ENCODE results near the gene CACNA1I. TPM values are rescaled to one million over a fixed set of nuclear protein-coding genes. Genes with fewer than 3 reads are reported as not detected.

CACNA1I gene
- polyA plus RNA-seq, 3 donors: 0.04 TPM; not detected in 2

GRCh38 chr22:39534092-39534506 is 36.5 kb upstream of the CACNA1I start:
- no peak for TF ChIP-seq CTCF (IDR thresholded peaks at IDR 0.05)
- H3K9me3 ChIP-seq (replicated peaks in 1 of 2; ENCODE audit: control insufficient read depth in 1 of 2, insufficient read depth in 1 of 2, low read length in 2 of 2): no peaks in the 10 kb centered on the region
- H3K4me3 ChIP-seq (replicated peaks in 1 of 3; ENCODE audit: low read depth in 2 of 3, low read length in 3 of 3): no peak overlapping the region
- no peaks in the 10 kb centered on the region for H3K9me3 Mint-ChIP-seq
- 87% methylated on average over 10 of the region's 12 CpGs for WGBS (ENCODE audit: insufficient coverage)
- H2AFZ ChIP-seq (ENCODE audit: insufficient read depth, low read depth, low read length, poor library complexity, severe bottlenecking): peak overlapping the region; percentile 75
- no peaks in the 10 kb centered on the region for H3K27me3 ChIP-seq (ENCODE audit: control insufficient read depth in 2 of 2, insufficient read depth in 2 of 2, low read length in 2 of 2)
- no peak overlapping the region for H3K27ac ChIP-seq (ENCODE audit: low read depth in 1 of 2, low read length in 2 of 2)
- peaks cover 25% of the 10 kb centered on the region for H4K20me1 ChIP-seq (ENCODE audit: insufficient read depth, low read length)
- intact Hi-C loops (cut with micrococcal nuclease): loop anchor here (2.0 to 10.0 kb wide), 6 partner anchors 42 to 1101 kb away; partner anchors contain the start of genes ADSL (in 1 of the 2), MRTFA (in 1 of the 2) and RPL3 (in 1 of the 2)
- DNase-seq: no peak
- peaks cover 6 to 13% of the 10 kb centered on the region in 2 donors for H3K36me3 ChIP-seq (replicated peaks in 1 of 2; ENCODE audit: control insufficient read depth in 1 of 2, insufficient read depth in 2 of 2, low read length in 2 of 2)
- peak overlapping the region in 1 of 2 donors; percentile 4 for H3K4me3 Mint-ChIP-seq
- peaks cover 13 to 22% of the 10 kb centered on the region in 2 donors for H3K36me3 Mint-ChIP-seq
- no peak overlapping the region for H3K4me2 ChIP-seq (replicated peaks; ENCODE audit: extremely low read depth, low read length, poor library complexity, severe bottlenecking)
- peaks cover 0 to 5% (median 2%) of the 10 kb centered on the region in 3 donors for H3K27me3 Mint-ChIP-seq (ENCODE audit: low read depth in 3 of 3)
- peaks cover 38% of the 10 kb centered on the region for H3K4me1 Mint-ChIP-seq
- H3K4me1 ChIP-seq (ENCODE audit: control insufficient read depth in 1 of 2, insufficient read depth in 2 of 2, low read length in 2 of 2): peaks cover 36 to 45% of the 10 kb centered on the region in 2 donors
- no peak overlapping the region for H3K9ac ChIP-seq (ENCODE audit: insufficient read depth, low read length, poor library complexity, severe bottlenecking)
- H3K79me2 ChIP-seq (ENCODE audit: insufficient read depth, low read length): peaks cover 34% of the 10 kb centered on the region
- peak overlapping the region in 1 of 7 donors; percentile 62 for H3K27ac Mint-ChIP-seq

GRCh38 chr22:39534591-39535356 is 35.8 kb upstream of the CACNA1I start:
- H3K4me2 ChIP-seq (replicated peaks; ENCODE audit: extremely low read depth, low read length, poor library complexity, severe bottlenecking): no peak overlapping the region
- H4K20me1 ChIP-seq (ENCODE audit: insufficient read depth, low read length): peaks cover 19% of the 10 kb centered on the region
- H3K9me3 Mint-ChIP-seq: no peaks in the 10 kb centered on the region
- no peak overlapping the region for H3K9ac ChIP-seq (ENCODE audit: insufficient read depth, low read length, poor library complexity, severe bottlenecking)
- peaks cover 30 to 38% of the 10 kb centered on the region in 2 donors for H3K4me1 ChIP-seq (ENCODE audit: control insufficient read depth in 1 of 2, insufficient read depth in 2 of 2, low read length in 2 of 2)
- H3K36me3 ChIP-seq (replicated peaks in 1 of 2; ENCODE audit: control insufficient read depth in 1 of 2, insufficient read depth in 2 of 2, low read length in 2 of 2): peaks cover 2 to 7% of the 10 kb centered on the region in 2 donors
- H2AFZ ChIP-seq (ENCODE audit: insufficient read depth, low read depth, low read length, poor library complexity, severe bottlenecking): peak overlapping the region; percentile 75
- H3K36me3 Mint-ChIP-seq: peaks cover 7 to 16% of the 10 kb centered on the region in 2 donors
- H3K27ac Mint-ChIP-seq: no peak overlapping the region
- peak overlapping the region in 1 of 2 donors; percentile 11 for H3K4me3 Mint-ChIP-seq
- H3K4me3 ChIP-seq (replicated peaks in 1 of 3; ENCODE audit: low read depth in 2 of 3, low read length in 3 of 3): no peak overlapping the region
- no peaks in the 10 kb centered on the region for H3K27me3 ChIP-seq (ENCODE audit: control insufficient read depth in 2 of 2, insufficient read depth in 2 of 2, low read length in 2 of 2)
- peak; percentile 45 to 66 (median 58) for DNase-seq
- intact Hi-C loops (cut with micrococcal nuclease): loop anchor here (2.0 to 10.0 kb wide), 7 partner anchors 42 to 1100 kb away; partner anchors contain the start of genes ADSL (in 1 of the 2), MRTFA (in 1 of the 2) and RPL3 (in 1 of the 2)
- peaks cover 2 to 5% (median 3%) of the 10 kb centered on the region in 3 donors for H3K27me3 Mint-ChIP-seq (ENCODE audit: low read depth in 3 of 3)
- H3K4me1 Mint-ChIP-seq: peaks cover 31% of the 10 kb centered on the region
- H3K27ac ChIP-seq (ENCODE audit: low read depth in 1 of 2, low read length in 2 of 2): no peak overlapping the region
- no peaks in the 10 kb centered on the region for H3K9me3 ChIP-seq (replicated peaks in 1 of 2; ENCODE audit: control insufficient read depth in 1 of 2, insufficient read depth in 1 of 2, low read length in 2 of 2)
- 17% methylated on average over 37 of the region's 41 CpGs for WGBS (ENCODE audit: insufficient coverage)
- peaks cover 28% of the 10 kb centered on the region for H3K79me2 ChIP-seq (ENCODE audit: insufficient read depth, low read length)
- peak; percentile 97 for TF ChIP-seq CTCF (IDR thresholded peaks at IDR 0.05)
